ENCODE measurements around the gene CHCHD5.

GRCh38 chr2:112629823-112630222 lies 45.4 kb downstream of the CHCHD5 start:
- TF ChIP-seq CTCF (IDR thresholded peaks at IDR 0.05): no peak
- no peak for TF ChIP-seq POLR2AphosphoS5 (IDR thresholded peaks at IDR 0.05)
- no peak for TF ChIP-seq POLR2A (IDR thresholded peaks at IDR 0.05)
